Pancreas (tissue), 10 donors: ENCODE data around the gene SPEG. TPM values are rescaled to one million over a fixed set of nuclear protein-coding genes. Genes with fewer than 3 reads are reported as not detected.

Experiments used
- ATAC-seq, 4 donors: fragments of 200-7000 bp; cut with Tn5 transposase; one replicate each; pipeline versions ENCODE4 v1.8.0 to v1.9.1; 2020; ENCODE audit warnings: mild to moderate bottlenecking in 4 of 4, moderate library complexity in 4 of 4
- DNase-seq, 6 donors: peaks; one replicate each; pipeline ENCODE4 v3.0.0-alpha.2; 2020
- FAIRE-seq: peaks from 2 replicates; lab custom pipeline; 2012; peaks lifted over from hg19 to GRCh38; lab: Jason Lieb, UNC
- H3K27ac ChIP-seq, 4 donors: fragments of 200-600 bp; sonication (generic); 1 replicate in 3 of 4; 2 replicates in 1 of 4; pipeline versions ENCODE4 v1.5.0 to v1.8.0; 2020
- H3K27me3 ChIP-seq, 4 donors: fragments of 200-600 bp; one replicate each; pipeline ENCODE4 v1.8.0; 2021
- H3K36me3 ChIP-seq, 3 donors: fragments of 200-600 bp; sonication (generic) in 1 of 3; one replicate each; pipeline versions ENCODE4 v1.5.0 to v1.8.0; 2020 to 2021
- H3K4me1 ChIP-seq, 3 donors: fragments of 200-600 bp; one replicate each; pipeline ENCODE4 v1.8.0; 2021
- H3K4me3 ChIP-seq, 4 donors: fragments of 200-600 bp; sonication (generic) in 2 of 4; one replicate each; pipeline versions ENCODE4 v1.5.0 to v1.8.0; 2020 to 2021
- H3K9me3 ChIP-seq, 4 donors: fragments of 200-600 bp; one replicate each; pipeline ENCODE4 v1.8.0; 2021
- CTCF ChIP-seq, 4 donors: fragments of 200-600 bp; sonication (generic) in 3 of 4; IDR thresholded peaks; one replicate each; pipeline versions ENCODE4 v1.5.0 to v1.8.0; 2021; ENCODE audit warnings: antibody characterized with exemption in 4 of 4
- WGBS, 2 donors: extraction: QIAGEN DNeasy Blood & Tissue Kit; methylation state at CpG; one replicate each; pipeline ENCODE4 v1.1.7; 2013; 5-methylcytosine and 5-hydroxymethylcytosine counted together
- intact Hi-C, 3 donors: fragments of 100-400 bp; cut with DNase I; formaldehyde crosslinking; loops; one replicate each; pipeline versions ENCODE4 v1.11.1 to v1.14.2; 2022
- polyA plus RNA-seq, 2 donors: library from polyadenylated mRNA; stranded (reverse); fragments of 200-250 nt; gene quantifications; one replicate each; pipeline ENCODE4 v1.2.3, GENCODE V29; 2013
- total RNA-seq, 6 donors: library from RNA; stranded (reverse); fragmentation: NEBNext Ultra II Directional in 4 of 6; extraction: Animal tissue kit (Norgen Biotek cat#: 25700) in 4 of 6; gene quantifications; one replicate each; pipeline versions ENCODE4 v1.2.1 to v1.2.4, GENCODE V29; 2021 to 2023
- donor health status: healthy with polysubstance abuse.
- donor health status: DM: no; HTN: no; CAD: no; lungs with moderate emphysema.
- donor health status: DM: no; HTN: no; CAD: no.
- donor health status: control.
- donor health status: control.
- donor health status: Bipolar disorder and iron deficiency.
- donor health status: DM: yes; HTN: yes; CAD: no.
- donor health status: DM: no; HTN: no; CAD: no.
- donor health status: DM: no; HTN: no; CAD: no.
- donor health status: DM: yes; HTN: yes; CAD: no.

SPEG gene
- total RNA-seq (1 to 10 TPM; 2.6 to 4.9 (median 3.6) TPM), polyA plus RNA-seq (10 to 100 TPM; 21.9 to 33.3 TPM)

GRCh38 chr2:219434718-219435525 lies at the start of gene SPEG:
TSS of gene SPEG (plus strand) at chr2:219434843. CDS start at chr2:219434978, 135 bp downstream.
- no peaks in the 10 kb centered on the region for H3K9me3 ChIP-seq
- FAIRE-seq: no peak
- 13 to 20% methylated on average over 45 to 77 of the region's 77 CpGs for WGBS, 2 donors
- ATAC-seq: peak; percentile 24 to 69 (median 40)
- H3K4me1 ChIP-seq: no peaks in the 10 kb centered on the region
- TF ChIP-seq CTCF (IDR thresholded peaks at IDR 0.05): no peak
- H3K27ac ChIP-seq: no peak within 1 kb of the TSS
- H3K4me3 ChIP-seq: peak within 1 kb of the TSS in 1 of 4 donors; percentile 23
- DNase-seq: no peak
- H3K27me3 ChIP-seq: peaks cover 0 to 5% (median 0%) of the 10 kb centered on the region in 4 donors
- no peaks in the 10 kb centered on the region for H3K36me3 ChIP-seq
- intact Hi-C loops: no loop called here

- no peak for DNase-seq
- no peak overlapping the region for H3K27ac ChIP-seq
- H3K4me3 ChIP-seq: no peak overlapping the region
- intact Hi-C loops: no loop called here
- WGBS, 2 donors: 81 to 86% methylated on average over 2 of the region's 2 CpGs
- H3K4me1 ChIP-seq: peaks cover 0 to 3% (median 0%) of the 10 kb centered on the region in 3 donors
- no peak for ATAC-seq
- no peak for FAIRE-seq
- H3K9me3 ChIP-seq: no peaks in the 10 kb centered on the region
- H3K27me3 ChIP-seq: no peaks in the 10 kb centered on the region
- TF ChIP-seq CTCF (IDR thresholded peaks at IDR 0.05): no peak
- peaks cover 3 to 25% (median 13%) of the 10 kb centered on the region in 3 donors for H3K36me3 ChIP-seq
These were observed 49.8 kb upstream of the SPEG start for GRCh38 chr2:219384859-219385258.

DNA sequence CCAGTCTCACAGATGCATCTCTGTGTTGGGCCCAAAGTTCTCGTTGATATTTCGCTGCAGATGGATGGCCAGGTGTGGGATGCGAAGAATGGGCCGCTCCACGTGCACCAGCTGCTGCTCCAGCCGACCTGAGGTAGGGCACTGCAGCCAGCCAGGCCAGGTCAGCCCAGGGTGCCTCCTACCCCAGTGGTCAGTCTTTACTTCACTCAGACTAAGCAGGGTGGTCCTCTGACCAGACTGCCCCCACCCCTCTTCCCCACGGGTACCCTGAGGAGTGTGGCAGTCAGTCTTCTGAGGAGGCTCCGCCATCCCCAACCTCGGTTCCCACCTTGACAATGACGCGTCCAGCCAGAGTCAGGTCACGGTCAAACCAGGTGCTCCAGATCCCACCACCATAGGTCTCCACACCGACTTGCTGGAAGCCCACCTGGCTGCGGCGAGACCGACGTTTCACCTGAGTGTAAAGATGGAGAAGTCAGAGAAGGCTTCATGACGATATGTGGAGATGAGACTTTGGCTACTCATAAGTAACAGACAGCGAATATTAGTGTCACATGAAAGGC lies 48.6 kb upstream of the SPEG start:
- no peak for TF ChIP-seq CTCF (IDR thresholded peaks at IDR 0.05)
- H3K9me3 ChIP-seq: no peaks in the 10 kb centered on the region
- no peak for DNase-seq
- ATAC-seq: no peak
- intact Hi-C loops: no loop called here
- no peaks in the 10 kb centered on the region for H3K27me3 ChIP-seq
- WGBS, 2 donors: 91 to 93% methylated on average over 18 to 19 of the region's 19 CpGs
- H3K27ac ChIP-seq: no peak overlapping the region
- no peak for FAIRE-seq
- peaks cover 3 to 25% (median 13%) of the 10 kb centered on the region in 3 donors for H3K36me3 ChIP-seq
- no peak overlapping the region for H3K4me3 ChIP-seq
- peaks cover 0 to 3% (median 0%) of the 10 kb centered on the region in 3 donors for H3K4me1 ChIP-seq

- FAIRE-seq (no peak), ATAC-seq (no peak), DNase-seq (peak in 1 of 6 donors; percentile 42)
- peak overlapping the region; percentile 75 to 91 (median 88) for H3K27ac ChIP-seq
- H3K27me3 ChIP-seq: no peaks in the 10 kb centered on the region
- no peak for TF ChIP-seq CTCF (IDR thresholded peaks at IDR 0.05)
- H3K36me3 ChIP-seq: peaks cover 3 to 25% (median 13%) of the 10 kb centered on the region in 3 donors
- no peaks in the 10 kb centered on the region for H3K9me3 ChIP-seq
- peak overlapping the region; percentile 71 to 88 (median 79) for H3K4me3 ChIP-seq
- 44 to 47% methylated on average over 18 to 19 of the region's 19 CpGs for WGBS, 2 donors
- peaks cover 0 to 3% (median 0%) of the 10 kb centered on the region in 3 donors for H3K4me1 ChIP-seq
- intact Hi-C loops: no loop called here
These were observed 47.9 kb upstream of the SPEG start for GRCh38 chr2:219386532-219387280.
